NB4 (cell line): ENCODE results near the gene MAD2L2.

Experiments
- POLR2A ChIP-seq: IDR thresholded peaks from 2 replicates; pipeline ENCODE4 v1.6.1; 2011; ENCODE audit warnings: mild to moderate bottlenecking; ENCODE audit not compliant: insufficient read length; ENCODE audit errors: extremely low read depth
- TF ChIP-seq, protein P1 (sequence below): IDR thresholded peaks from one replicate; pipeline ENCODE4 v1.5.1; 2012; ENCODE audit warnings: low read depth, low read length

GRCh38 chr1:11712285-11712684 is 31.3 kb upstream of the MAD2L2 start:
- TF ChIP-seq POLR2A = no peak
- TF ChIP-seq, protein P1, sequence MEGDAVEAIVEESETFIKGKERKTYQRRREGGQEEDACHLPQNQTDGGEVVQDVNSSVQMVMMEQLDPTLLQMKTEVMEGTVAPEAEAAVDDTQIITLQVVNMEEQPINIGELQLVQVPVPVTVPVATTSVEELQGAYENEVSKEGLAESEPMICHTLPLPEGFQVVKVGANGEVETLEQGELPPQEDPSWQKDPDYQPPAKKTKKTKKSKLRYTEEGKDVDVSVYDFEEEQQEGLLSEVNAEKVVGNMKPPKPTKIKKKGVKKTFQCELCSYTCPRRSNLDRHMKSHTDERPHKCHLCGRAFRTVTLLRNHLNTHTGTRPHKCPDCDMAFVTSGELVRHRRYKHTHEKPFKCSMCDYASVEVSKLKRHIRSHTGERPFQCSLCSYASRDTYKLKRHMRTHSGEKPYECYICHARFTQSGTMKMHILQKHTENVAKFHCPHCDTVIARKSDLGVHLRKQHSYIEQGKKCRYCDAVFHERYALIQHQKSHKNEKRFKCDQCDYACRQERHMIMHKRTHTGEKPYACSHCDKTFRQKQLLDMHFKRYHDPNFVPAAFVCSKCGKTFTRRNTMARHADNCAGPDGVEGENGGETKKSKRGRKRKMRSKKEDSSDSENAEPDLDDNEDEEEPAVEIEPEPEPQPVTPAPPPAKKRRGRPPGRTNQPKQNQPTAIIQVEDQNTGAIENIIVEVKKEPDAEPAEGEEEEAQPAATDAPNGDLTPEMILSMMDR = no peak
